Measurements from ENCODE around the gene CTNNB1.

The CTNNB1 gene

DNA sequence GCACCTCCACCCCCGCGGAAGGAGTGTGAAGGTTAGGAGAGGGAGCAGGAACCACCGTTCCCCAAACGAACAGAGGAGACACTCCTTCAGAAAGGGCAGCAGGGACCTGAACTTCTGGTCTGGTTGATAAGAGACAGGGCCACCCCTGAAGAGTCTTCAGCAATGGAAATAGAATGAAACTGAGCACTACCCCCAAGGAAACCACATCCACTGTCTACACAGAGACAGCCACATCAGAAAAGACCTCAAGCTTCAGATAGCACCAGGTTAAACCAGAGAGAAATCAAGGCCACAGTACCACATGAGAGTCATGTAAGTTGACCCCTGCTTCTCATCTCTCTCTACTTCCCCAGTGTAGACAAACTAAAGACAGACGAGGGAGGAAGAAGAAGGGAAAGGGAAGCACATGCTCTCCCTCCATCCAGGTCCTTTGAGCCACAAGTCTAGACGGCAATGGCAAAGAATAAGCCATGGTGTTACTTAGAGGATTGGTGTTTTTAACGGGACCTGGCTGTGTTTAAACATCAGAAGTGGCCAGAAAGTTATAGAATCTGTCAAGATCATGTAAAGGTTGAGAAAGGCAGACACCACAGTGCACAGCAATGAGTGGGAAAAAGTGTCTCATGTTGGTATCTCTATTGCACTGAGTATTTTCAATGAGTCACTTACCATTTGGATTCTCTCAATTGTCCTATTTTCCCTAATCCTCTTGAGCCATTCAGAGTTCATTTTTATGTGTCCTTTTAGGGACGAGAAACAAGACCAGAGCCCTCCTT is 31.4 kb upstream of the CTNNB1 start:
- H3K4me3 ChIP-seq (replicated peaks; ENCODE audit: insufficient read depth, low read length), result no peak overlapping the region
- H3K27me3 ChIP-seq (ENCODE audit: insufficient read depth, poor library complexity, severe bottlenecking), result peaks cover 5% of the 10 kb centered on the region
- no peak overlapping the region for H3K27ac ChIP-seq (replicated peaks)
- DNase-seq (ENCODE audit: low read depth in 1 of 2, low spot score in 1 of 2), result no peak
- TF ChIP-seq GABPA (IDR thresholded peaks at IDR 0.05; ENCODE audit: low read depth) (no peak), SPI1 (IDR thresholded peaks at IDR 0.05; ENCODE audit: borderline replicate concordance, low read depth) (no peak), POLR2AphosphoS5 (IDR thresholded peaks at IDR 0.05; ENCODE audit: low read depth) (no peak)
- TF ChIP-seq, protein P1, sequence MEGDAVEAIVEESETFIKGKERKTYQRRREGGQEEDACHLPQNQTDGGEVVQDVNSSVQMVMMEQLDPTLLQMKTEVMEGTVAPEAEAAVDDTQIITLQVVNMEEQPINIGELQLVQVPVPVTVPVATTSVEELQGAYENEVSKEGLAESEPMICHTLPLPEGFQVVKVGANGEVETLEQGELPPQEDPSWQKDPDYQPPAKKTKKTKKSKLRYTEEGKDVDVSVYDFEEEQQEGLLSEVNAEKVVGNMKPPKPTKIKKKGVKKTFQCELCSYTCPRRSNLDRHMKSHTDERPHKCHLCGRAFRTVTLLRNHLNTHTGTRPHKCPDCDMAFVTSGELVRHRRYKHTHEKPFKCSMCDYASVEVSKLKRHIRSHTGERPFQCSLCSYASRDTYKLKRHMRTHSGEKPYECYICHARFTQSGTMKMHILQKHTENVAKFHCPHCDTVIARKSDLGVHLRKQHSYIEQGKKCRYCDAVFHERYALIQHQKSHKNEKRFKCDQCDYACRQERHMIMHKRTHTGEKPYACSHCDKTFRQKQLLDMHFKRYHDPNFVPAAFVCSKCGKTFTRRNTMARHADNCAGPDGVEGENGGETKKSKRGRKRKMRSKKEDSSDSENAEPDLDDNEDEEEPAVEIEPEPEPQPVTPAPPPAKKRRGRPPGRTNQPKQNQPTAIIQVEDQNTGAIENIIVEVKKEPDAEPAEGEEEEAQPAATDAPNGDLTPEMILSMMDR (IDR thresholded peaks at IDR 0.05; ENCODE audit: insufficient read depth, low read length), result no peak
- TF ChIP-seq, protein P2, sequence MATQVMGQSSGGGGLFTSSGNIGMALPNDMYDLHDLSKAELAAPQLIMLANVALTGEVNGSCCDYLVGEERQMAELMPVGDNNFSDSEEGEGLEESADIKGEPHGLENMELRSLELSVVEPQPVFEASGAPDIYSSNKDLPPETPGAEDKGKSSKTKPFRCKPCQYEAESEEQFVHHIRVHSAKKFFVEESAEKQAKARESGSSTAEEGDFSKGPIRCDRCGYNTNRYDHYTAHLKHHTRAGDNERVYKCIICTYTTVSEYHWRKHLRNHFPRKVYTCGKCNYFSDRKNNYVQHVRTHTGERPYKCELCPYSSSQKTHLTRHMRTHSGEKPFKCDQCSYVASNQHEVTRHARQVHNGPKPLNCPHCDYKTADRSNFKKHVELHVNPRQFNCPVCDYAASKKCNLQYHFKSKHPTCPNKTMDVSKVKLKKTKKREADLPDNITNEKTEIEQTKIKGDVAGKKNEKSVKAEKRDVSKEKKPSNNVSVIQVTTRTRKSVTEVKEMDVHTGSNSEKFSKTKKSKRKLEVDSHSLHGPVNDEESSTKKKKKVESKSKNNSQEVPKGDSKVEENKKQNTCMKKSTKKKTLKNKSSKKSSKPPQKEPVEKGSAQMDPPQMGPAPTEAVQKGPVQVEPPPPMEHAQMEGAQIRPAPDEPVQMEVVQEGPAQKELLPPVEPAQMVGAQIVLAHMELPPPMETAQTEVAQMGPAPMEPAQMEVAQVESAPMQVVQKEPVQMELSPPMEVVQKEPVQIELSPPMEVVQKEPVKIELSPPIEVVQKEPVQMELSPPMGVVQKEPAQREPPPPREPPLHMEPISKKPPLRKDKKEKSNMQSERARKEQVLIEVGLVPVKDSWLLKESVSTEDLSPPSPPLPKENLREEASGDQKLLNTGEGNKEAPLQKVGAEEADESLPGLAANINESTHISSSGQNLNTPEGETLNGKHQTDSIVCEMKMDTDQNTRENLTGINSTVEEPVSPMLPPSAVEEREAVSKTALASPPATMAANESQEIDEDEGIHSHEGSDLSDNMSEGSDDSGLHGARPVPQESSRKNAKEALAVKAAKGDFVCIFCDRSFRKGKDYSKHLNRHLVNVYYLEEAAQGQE (IDR thresholded peaks at IDR 0.05; ENCODE audit: insufficient replicate concordance, low read depth), result no peak

GRCh38 chr3:41169023-41169422 is 30.3 kb upstream of the CTNNB1 start:
- no peak overlapping the region for H3K27ac ChIP-seq (replicated peaks)
- no peak for TF ChIP-seq SPI1 (IDR thresholded peaks at IDR 0.05; ENCODE audit: borderline replicate concordance, low read depth)
- TF ChIP-seq POLR2AphosphoS5 (IDR thresholded peaks at IDR 0.05; ENCODE audit: low read depth), result no peak
- TF ChIP-seq, protein P2 (IDR thresholded peaks at IDR 0.05; ENCODE audit: insufficient replicate concordance, low read depth), result no peak
- no peak for TF ChIP-seq GABPA (IDR thresholded peaks at IDR 0.05; ENCODE audit: low read depth)
- TF ChIP-seq, protein P1 (IDR thresholded peaks at IDR 0.05; ENCODE audit: insufficient read depth, low read length), result no peak
- peaks cover 7% of the 10 kb centered on the region for H3K27me3 ChIP-seq (ENCODE audit: insufficient read depth, poor library complexity, severe bottlenecking)
- no peak overlapping the region for H3K4me3 ChIP-seq (replicated peaks; ENCODE audit: insufficient read depth, low read length)
- no peak for DNase-seq (ENCODE audit: low read depth in 1 of 2, low spot score in 1 of 2)

DNA sequence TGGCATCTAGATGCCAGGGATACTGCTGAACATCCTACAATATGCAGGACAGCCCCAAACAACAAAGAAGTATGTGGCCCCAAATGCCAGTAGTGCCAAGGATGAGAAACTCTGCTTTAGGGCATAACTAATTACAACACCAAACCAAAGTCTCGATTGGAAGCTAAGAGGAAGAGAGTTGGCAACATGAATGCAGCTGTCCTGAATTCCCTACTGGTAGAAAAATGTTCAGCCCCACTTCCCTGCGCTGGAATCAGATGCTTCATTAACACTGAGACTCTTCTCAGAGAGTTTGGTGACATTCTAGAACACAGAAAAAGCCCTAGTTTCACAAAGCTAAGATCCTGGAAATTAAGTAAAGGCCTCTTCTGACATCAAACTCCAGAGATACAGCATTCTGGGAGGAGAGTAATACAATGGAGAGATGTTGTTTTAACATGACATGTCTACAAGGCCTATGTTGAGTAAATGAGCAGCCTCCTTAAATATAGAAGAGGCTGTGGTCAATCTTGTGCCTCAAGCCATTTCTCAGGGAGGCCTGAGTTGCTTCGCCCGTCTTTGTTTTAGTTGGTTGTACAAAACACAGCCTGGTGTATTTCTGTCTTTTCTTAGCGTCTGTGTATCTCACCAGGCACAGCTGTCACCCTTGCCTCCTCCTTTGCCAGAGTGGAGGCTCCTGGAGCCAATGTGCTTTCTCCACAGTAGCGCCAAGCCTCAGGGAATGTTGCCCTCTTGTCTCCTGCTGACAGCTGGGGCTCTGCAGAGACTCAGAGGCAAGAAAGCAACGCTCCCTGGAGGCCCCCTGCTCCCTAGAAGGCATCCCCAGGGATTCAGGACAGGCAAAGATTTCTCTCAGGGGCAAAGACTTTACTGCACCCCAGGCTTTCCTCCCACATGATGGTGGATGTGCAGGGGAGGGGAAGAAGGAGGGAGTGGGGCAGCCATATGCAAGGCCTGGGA is 25.1 kb upstream of the CTNNB1 start:
- no peak overlapping the region for H3K4me3 ChIP-seq (replicated peaks; ENCODE audit: insufficient read depth, low read length)
- DNase-seq (ENCODE audit: low read depth in 1 of 2, low spot score in 1 of 2), result no peak
- H3K27me3 ChIP-seq (ENCODE audit: insufficient read depth, poor library complexity, severe bottlenecking), result peaks cover 7% of the 10 kb centered on the region
- TF ChIP-seq, protein P1 (IDR thresholded peaks at IDR 0.05; ENCODE audit: insufficient read depth, low read length), result no peak
- no peak overlapping the region for H3K27ac ChIP-seq (replicated peaks)
